BLaER1 treated with 17β-estradiol and CSF1 and Interleukin-3, amounts not matched to agents 10 nM and 100 nM (cell line): ENCODE data around the gene GHRL.

Source experiments
- H3K27ac ChIP-seq, 11 experiments: shearing (Covaris generic); formaldehyde crosslinking; 2 replicates each; pipeline ENCODE4 v1.8.1; 2022
- H3K27me3 ChIP-seq, 11 experiments: shearing (Covaris generic); formaldehyde crosslinking; 2 replicates each; pipeline ENCODE4 v1.8.1; 2022
- H3K36me3 ChIP-seq, 11 experiments: shearing (Covaris generic); formaldehyde crosslinking; 2 replicates each; pipeline ENCODE4 v1.8.1; 2022
- H3K4me1 ChIP-seq, 10 experiments: shearing (Covaris generic); formaldehyde crosslinking; 2 replicates each; pipeline ENCODE4 v1.8.1; 2022
- H3K4me2 ChIP-seq, 11 experiments: shearing (Covaris generic); formaldehyde crosslinking; 2 replicates each; pipeline ENCODE4 v1.8.1; 2022
- H3K4me3 ChIP-seq, 10 experiments: shearing (Covaris generic); formaldehyde crosslinking; 2 replicates each; pipeline ENCODE4 v1.8.1; 2022
- H3K9ac ChIP-seq, 11 experiments: shearing (Covaris generic); formaldehyde crosslinking; 2 replicates each; pipeline ENCODE4 v1.8.1; 2022
- H3K9me3 ChIP-seq, 11 experiments: shearing (Covaris generic); formaldehyde crosslinking; replicated peaks in 1 of 11; 2 replicates each; pipeline ENCODE4 v1.8.1; 2022
- H4K20me1 ChIP-seq, 11 experiments: shearing (Covaris generic); formaldehyde crosslinking; 2 replicates each; pipeline ENCODE4 v1.8.1; 2022
- Cebpa-rat ChIP-seq, 11 experiments: shearing (Covaris generic); IDR thresholded peaks; 2 replicates each; pipeline ENCODE4 v1.8.1; 2022

The GHRL gene

GRCh38 chr3:10311710-10312109 lies 19.0 kb upstream of the GHRL start:
- H3K9me3 ChIP-seq = no peaks in the 10 kb centered on the region
- TF ChIP-seq Cebpa-rat (IDR thresholded peaks at IDR 0.05) = no peak
- peaks cover 97 to 100% (median 98%) of the 10 kb centered on the region in 11 experiments for H3K36me3 ChIP-seq
- H4K20me1 ChIP-seq = peaks cover 6 to 74% (median 59%) of the 10 kb centered on the region in 11 experiments; a peak in 19 of 22 replicates
- H3K9ac ChIP-seq = no peak overlapping the region
- H3K4me1 ChIP-seq = peaks cover 7 to 22% (median 17%) of the 10 kb centered on the region in 10 experiments
- H3K27ac ChIP-seq = no peak overlapping the region
- H3K4me3 ChIP-seq = no peak overlapping the region
- no peaks in the 10 kb centered on the region for H3K27me3 ChIP-seq
- no peak overlapping the region for H3K4me2 ChIP-seq

GRCh38 chr3:10310578-10310977 lies 17.8 kb upstream of the GHRL start:
- no peaks in the 10 kb centered on the region for H3K9me3 ChIP-seq
- peaks cover 7 to 22% (median 17%) of the 10 kb centered on the region in 10 experiments for H3K4me1 ChIP-seq
- peaks cover 4 to 74% (median 51%) of the 10 kb centered on the region in 11 experiments; a peak in 20 of 22 replicates for H4K20me1 ChIP-seq
- TF ChIP-seq Cebpa-rat (IDR thresholded peaks at IDR 0.05) = no peak
- no peaks in the 10 kb centered on the region for H3K27me3 ChIP-seq
- no peak overlapping the region for H3K4me3 ChIP-seq
- peak overlapping the region in 2 of 11 experiments; percentile 47 to 52; a peak in 2 of 22 replicates for H3K9ac ChIP-seq
- H3K4me2 ChIP-seq = peak overlapping the region in 4 of 11 experiments; percentile 65 to 76 (median 66); a peak in 5 of 22 replicates
- peak overlapping the region in 4 of 11 experiments; percentile 12 to 56 (median 40); a peak in 5 of 22 replicates for H3K27ac ChIP-seq
- H3K36me3 ChIP-seq = peaks cover 97 to 100% (median 98%) of the 10 kb centered on the region in 11 experiments

DNA sequence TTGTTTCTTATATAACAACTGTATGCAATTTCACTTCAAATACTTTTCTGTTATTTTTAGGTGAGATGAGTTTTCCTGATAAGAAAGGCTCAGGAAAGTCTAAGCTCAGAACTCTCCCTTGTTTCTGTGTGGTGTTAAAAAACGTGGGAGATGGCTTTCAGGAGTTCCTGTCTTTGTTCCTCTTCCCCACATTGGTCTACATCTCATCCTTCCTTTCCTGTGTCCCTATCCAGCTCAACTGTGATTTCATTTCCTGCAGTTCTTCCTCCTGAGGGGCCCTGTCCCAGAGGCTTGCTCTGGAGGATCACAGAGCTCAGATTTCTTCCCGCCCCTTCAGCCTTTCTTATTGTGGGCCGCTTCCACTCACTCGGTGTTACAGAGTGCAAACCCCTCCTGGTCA lies 17.0 kb upstream of the GHRL start:
- no peaks in the 10 kb centered on the region for H3K9me3 ChIP-seq
- H4K20me1 ChIP-seq = peaks cover 4 to 75% (median 55%) of the 10 kb centered on the region in 11 experiments; a peak in 20 of 22 replicates
- H3K27me3 ChIP-seq = no peaks in the 10 kb centered on the region
- H3K4me3 ChIP-seq = no peak overlapping the region
- no peak for TF ChIP-seq Cebpa-rat (IDR thresholded peaks at IDR 0.05)
- peaks cover 98 to 100% (median 100%) of the 10 kb centered on the region in 11 experiments for H3K36me3 ChIP-seq
- peak overlapping the region in 9 of 11 experiments; percentile 24 to 56 (median 43); a peak in 15 of 22 replicates for H3K27ac ChIP-seq
- peak overlapping the region in 10 of 11 experiments; percentile 11 to 76 (median 52); a peak in 18 of 22 replicates for H3K4me2 ChIP-seq
- peaks cover 7 to 22% (median 17%) of the 10 kb centered on the region in 10 experiments for H3K4me1 ChIP-seq
- peak overlapping the region in 10 of 11 experiments; percentile 10 to 65 (median 42); a peak in 14 of 22 replicates for H3K9ac ChIP-seq

DNA sequence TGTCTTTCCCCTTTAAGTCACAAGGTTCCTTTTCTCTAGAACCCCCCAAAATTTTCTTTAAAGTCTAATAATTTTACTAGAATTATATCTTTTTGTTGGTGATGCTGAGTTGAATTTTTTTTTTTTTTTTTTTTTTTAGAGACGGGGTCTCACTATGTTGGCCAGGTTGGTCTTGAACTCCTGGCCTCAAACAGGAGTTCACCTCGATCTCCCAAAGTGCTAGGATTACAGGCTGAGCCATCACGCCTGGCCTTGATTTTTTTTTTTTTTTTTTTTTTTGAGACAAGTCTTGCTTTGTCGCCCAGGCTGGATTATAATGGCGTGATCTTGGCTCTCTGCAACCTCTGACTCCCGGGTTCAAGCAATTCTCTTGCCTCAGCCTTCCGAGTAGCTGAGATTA lies 15.9 kb upstream of the GHRL start:
- H3K4me2 ChIP-seq = peak overlapping the region in 2 of 11 experiments; percentile 56 to 76; a peak in 1 of 22 replicates
- H3K27ac ChIP-seq = no peak overlapping the region
- peaks cover 98 to 100% (median 100%) of the 10 kb centered on the region in 11 experiments for H3K36me3 ChIP-seq
- H3K9me3 ChIP-seq = no peaks in the 10 kb centered on the region
- H3K27me3 ChIP-seq = no peaks in the 10 kb centered on the region
- TF ChIP-seq Cebpa-rat (IDR thresholded peaks at IDR 0.05) = no peak
- no peak overlapping the region for H3K9ac ChIP-seq
- peaks cover 4 to 76% (median 57%) of the 10 kb centered on the region in 11 experiments; a peak in 20 of 22 replicates for H4K20me1 ChIP-seq
- no peak overlapping the region for H3K4me3 ChIP-seq
- peaks cover 7 to 22% (median 17%) of the 10 kb centered on the region in 10 experiments for H3K4me1 ChIP-seq

DNA sequence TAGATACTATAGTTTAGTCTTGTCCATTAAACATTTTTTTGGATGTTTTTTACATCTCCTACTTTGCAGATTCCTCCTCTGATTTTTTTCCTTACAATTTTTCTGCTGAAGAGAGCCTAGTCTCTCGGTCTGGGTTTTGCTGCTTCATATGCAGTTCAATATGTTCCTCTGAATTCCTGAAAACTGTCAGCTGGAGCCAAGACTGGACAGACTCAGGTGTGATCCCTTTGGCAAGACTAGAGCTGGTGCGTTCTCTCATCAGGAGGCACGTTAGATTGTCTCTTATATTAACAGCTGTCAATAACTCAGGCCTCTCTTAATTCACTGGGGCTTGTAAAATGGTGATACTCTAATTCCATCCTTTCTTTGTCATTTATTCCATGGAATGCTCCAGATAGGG lies 13.4 kb upstream of the GHRL start:
- peaks cover 98 to 100% (median 100%) of the 10 kb centered on the region in 11 experiments for H3K36me3 ChIP-seq
- no peak for TF ChIP-seq Cebpa-rat (IDR thresholded peaks at IDR 0.05)

DNA sequence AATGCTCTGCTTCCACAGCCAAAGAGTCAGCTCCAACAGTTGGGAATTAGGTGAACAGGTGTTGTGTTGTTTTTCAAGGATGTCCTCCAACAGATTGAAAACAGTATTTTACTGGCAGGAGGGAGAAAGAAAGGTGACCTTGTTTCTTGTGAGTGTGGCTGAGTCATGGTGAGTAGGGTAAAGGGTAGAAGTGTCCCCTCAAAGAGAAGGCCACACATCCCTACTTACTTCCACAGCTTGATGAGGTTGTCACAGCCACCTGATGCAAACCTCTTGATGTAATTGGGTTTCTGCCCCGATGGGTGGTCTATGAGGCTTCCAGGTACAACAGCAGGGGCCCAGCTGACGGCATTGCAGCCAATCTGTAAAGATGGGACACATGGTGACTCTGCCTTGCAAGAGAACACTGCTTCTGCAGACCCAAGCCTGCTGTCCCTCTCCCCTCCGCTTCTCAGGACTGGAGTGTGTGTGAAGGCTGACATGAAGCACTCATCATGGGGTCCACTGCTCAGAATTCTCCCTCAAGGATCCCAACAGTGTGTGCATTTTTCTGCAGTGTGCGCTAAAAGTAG lies 12.7 kb upstream of the GHRL start:
- Histone ChIP-seq H3K27ac (peak overlapping the region in 1 of 11 experiments; percentile 5; a peak in 1 of 22 replicates), H3K36me3 (peaks cover 99 to 100% (median 100%) of the 10 kb centered on the region in 11 experiments), H3K9me3 (no peaks in the 10 kb centered on the region), H3K4me1 (peaks cover 17 to 31% (median 23%) of the 10 kb centered on the region in 10 experiments), H3K27me3 (no peaks in the 10 kb centered on the region), H3K4me2 (no peak overlapping the region), H3K4me3 (no peak overlapping the region), H3K9ac (no peak overlapping the region), H4K20me1 (peaks cover 4 to 78% (median 52%) of the 10 kb centered on the region in 11 experiments; a peak in 19 of 22 replicates)
- TF ChIP-seq Cebpa-rat (IDR thresholded peaks at IDR 0.05) = no peak

More for the DNA sequence above, 13.4 kb upstream of the GHRL start:
- peaks cover 4 to 76% (median 52%) of the 10 kb centered on the region in 11 experiments; a peak in 18 of 22 replicates for H4K20me1 ChIP-seq
- H3K4me2 ChIP-seq = no peak overlapping the region
- H3K27ac ChIP-seq = no peak overlapping the region
- no peak overlapping the region for H3K4me3 ChIP-seq
- no peaks in the 10 kb centered on the region for H3K9me3 ChIP-seq
- H3K27me3 ChIP-seq = no peaks in the 10 kb centered on the region
- no peak overlapping the region for H3K9ac ChIP-seq
- H3K4me1 ChIP-seq = peaks cover 12 to 27% (median 21%) of the 10 kb centered on the region in 10 experiments

GRCh38 chr3:10304905-10305304 lies 12.2 kb upstream of the GHRL start:
- no peaks in the 10 kb centered on the region for H3K27me3 ChIP-seq
- H3K4me1 ChIP-seq = peaks cover 15 to 31% (median 24%) of the 10 kb centered on the region in 10 experiments
- no peaks in the 10 kb centered on the region for H3K9me3 ChIP-seq
- H3K4me2 ChIP-seq = no peak overlapping the region
- TF ChIP-seq Cebpa-rat (IDR thresholded peaks at IDR 0.05) = no peak
- peak overlapping the region in 1 of 11 experiments; percentile 5; a peak in 2 of 22 replicates for H3K27ac ChIP-seq
- no peak overlapping the region for H3K4me3 ChIP-seq
- H4K20me1 ChIP-seq = peaks cover 7 to 78% (median 49%) of the 10 kb centered on the region in 11 experiments; a peak in 20 of 22 replicates
- H3K9ac ChIP-seq = no peak overlapping the region
- H3K36me3 ChIP-seq = peaks cover 99 to 100% (median 100%) of the 10 kb centered on the region in 11 experiments

DNA sequence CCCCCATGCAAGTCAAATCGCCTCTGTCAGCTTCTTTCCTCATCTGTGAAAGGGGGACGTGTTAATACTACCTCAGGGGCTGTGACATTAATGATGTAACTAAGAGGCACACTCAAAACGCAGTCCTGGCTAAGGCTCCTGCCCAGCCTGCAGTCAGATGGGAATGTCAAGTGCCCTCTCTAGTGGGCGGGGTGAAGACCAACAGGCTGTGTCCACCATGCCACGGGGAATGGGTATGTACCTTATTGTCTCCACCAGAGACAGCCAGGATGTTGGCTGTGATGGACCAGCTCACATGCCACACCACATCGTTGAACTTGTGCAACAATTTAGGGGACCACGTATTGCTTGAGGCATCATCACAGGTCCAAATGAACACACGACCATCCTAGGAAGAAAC lies 11.0 kb upstream of the GHRL start:
- Histone ChIP-seq H3K9ac (no peak overlapping the region), H3K36me3 (peaks cover 92 to 100% (median 98%) of the 10 kb centered on the region in 11 experiments), H3K4me1 (peaks cover 15 to 31% (median 29%) of the 10 kb centered on the region in 10 experiments), H3K27ac (no peak overlapping the region), H3K9me3 (no peaks in the 10 kb centered on the region), H3K4me3 (no peak overlapping the region), H3K4me2 (no peak overlapping the region), H4K20me1 (peaks cover 10 to 83% (median 54%) of the 10 kb centered on the region in 11 experiments; a peak in 19 of 22 replicates), H3K27me3 (no peaks in the 10 kb centered on the region)
- no peak for TF ChIP-seq Cebpa-rat (IDR thresholded peaks at IDR 0.05)

- Histone ChIP-seq H3K4me3 (no peak overlapping the region), H3K4me2 (no peak overlapping the region), H3K27me3 (no peaks in the 10 kb centered on the region), H3K4me1 (peaks cover 16 to 36% (median 33%) of the 10 kb centered on the region in 10 experiments), H3K9me3 (no peaks in the 10 kb centered on the region), H3K27ac (no peak overlapping the region), H4K20me1 (peaks cover 10 to 83% (median 54%) of the 10 kb centered on the region in 11 experiments; a peak in 19 of 22 replicates), H3K9ac (no peak overlapping the region), H3K36me3 (peaks cover 85 to 98% (median 95%) of the 10 kb centered on the region in 11 experiments)
- no peak for TF ChIP-seq Cebpa-rat (IDR thresholded peaks at IDR 0.05)
Observed at GRCh38 chr3:10303105-10303504, 10.4 kb upstream of the GHRL start.
